Measurements from ENCODE around the gene ARHGDIG. TPM values are rescaled to one million over a fixed set of nuclear protein-coding genes. Genes with fewer than 3 reads are reported as not detected.

ARHGDIG gene
- total RNA-seq, 1 experiment from 2014 or later = 2.4 TPM

GRCh38 chr16:240559-240958 lies 39.8 kb upstream of the ARHGDIG start:
- CTCF ChIA-PET = no interaction called here
- in situ Hi-C loops (cut with HindIII; ENCODE audit: low pct_unique_long_range_greater_than_20kb, low sequenced_read_pairs) (no loop called here), intact Hi-C loops (cut with micrococcal nuclease; ENCODE audit: unreplicated experiment) (no loop called here)
- Histone ChIP-seq H3K27ac (ENCODE audit: low read length) (no peak overlapping the region), H3K4me1 (ENCODE audit: control insufficient read depth, insufficient read depth, low read length) (peaks cover 2% of the 10 kb centered on the region; the same call in 1 of the 2 replicates), H3K9me3 (ENCODE audit: control insufficient read depth, insufficient read depth, low read depth, low read length) (no peaks in the 10 kb centered on the region), H3K4me3 (ENCODE audit: low read depth in 2 of 2, low read length in 2 of 2) (no peak overlapping the region), H3K36me3 (ENCODE audit: control insufficient read depth, insufficient read depth, low read length) (no peaks in the 10 kb centered on the region), H3K27me3 (ENCODE audit: control insufficient read depth, insufficient read depth, low read length) (no peaks in the 10 kb centered on the region)
- TF ChIP-seq, protein P1, sequence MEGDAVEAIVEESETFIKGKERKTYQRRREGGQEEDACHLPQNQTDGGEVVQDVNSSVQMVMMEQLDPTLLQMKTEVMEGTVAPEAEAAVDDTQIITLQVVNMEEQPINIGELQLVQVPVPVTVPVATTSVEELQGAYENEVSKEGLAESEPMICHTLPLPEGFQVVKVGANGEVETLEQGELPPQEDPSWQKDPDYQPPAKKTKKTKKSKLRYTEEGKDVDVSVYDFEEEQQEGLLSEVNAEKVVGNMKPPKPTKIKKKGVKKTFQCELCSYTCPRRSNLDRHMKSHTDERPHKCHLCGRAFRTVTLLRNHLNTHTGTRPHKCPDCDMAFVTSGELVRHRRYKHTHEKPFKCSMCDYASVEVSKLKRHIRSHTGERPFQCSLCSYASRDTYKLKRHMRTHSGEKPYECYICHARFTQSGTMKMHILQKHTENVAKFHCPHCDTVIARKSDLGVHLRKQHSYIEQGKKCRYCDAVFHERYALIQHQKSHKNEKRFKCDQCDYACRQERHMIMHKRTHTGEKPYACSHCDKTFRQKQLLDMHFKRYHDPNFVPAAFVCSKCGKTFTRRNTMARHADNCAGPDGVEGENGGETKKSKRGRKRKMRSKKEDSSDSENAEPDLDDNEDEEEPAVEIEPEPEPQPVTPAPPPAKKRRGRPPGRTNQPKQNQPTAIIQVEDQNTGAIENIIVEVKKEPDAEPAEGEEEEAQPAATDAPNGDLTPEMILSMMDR (IDR thresholded peaks at IDR 0.05) = no peak
- TF ChIP-seq SIN3A (IDR thresholded peaks at IDR 0.05; ENCODE audit: borderline replicate concordance, insufficient read depth, low read depth, low read length) (no peak), POLR2AphosphoS5 (IDR thresholded peaks at IDR 0.05; ENCODE audit: low read depth, low read length) (no peak)
- TF ChIP-seq, protein P2, sequence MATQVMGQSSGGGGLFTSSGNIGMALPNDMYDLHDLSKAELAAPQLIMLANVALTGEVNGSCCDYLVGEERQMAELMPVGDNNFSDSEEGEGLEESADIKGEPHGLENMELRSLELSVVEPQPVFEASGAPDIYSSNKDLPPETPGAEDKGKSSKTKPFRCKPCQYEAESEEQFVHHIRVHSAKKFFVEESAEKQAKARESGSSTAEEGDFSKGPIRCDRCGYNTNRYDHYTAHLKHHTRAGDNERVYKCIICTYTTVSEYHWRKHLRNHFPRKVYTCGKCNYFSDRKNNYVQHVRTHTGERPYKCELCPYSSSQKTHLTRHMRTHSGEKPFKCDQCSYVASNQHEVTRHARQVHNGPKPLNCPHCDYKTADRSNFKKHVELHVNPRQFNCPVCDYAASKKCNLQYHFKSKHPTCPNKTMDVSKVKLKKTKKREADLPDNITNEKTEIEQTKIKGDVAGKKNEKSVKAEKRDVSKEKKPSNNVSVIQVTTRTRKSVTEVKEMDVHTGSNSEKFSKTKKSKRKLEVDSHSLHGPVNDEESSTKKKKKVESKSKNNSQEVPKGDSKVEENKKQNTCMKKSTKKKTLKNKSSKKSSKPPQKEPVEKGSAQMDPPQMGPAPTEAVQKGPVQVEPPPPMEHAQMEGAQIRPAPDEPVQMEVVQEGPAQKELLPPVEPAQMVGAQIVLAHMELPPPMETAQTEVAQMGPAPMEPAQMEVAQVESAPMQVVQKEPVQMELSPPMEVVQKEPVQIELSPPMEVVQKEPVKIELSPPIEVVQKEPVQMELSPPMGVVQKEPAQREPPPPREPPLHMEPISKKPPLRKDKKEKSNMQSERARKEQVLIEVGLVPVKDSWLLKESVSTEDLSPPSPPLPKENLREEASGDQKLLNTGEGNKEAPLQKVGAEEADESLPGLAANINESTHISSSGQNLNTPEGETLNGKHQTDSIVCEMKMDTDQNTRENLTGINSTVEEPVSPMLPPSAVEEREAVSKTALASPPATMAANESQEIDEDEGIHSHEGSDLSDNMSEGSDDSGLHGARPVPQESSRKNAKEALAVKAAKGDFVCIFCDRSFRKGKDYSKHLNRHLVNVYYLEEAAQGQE (IDR thresholded peaks at IDR 0.05; ENCODE audit: insufficient read depth in 1 of 2, low read depth in 2 of 2, low read length in 1 of 2) = no peak
- POLR2A ChIA-PET = interaction anchor here (0.7 kb wide), 1 partner anchor 73 kb away, joined by 6 read pairs; no protein-coding TSS in a partner anchor
- DNase-seq (ENCODE audit: low read depth, low spot score) = no peak
- no peak for ATAC-seq
- no TSS peak for BruUV-seq (replicated peaks)

DNA sequence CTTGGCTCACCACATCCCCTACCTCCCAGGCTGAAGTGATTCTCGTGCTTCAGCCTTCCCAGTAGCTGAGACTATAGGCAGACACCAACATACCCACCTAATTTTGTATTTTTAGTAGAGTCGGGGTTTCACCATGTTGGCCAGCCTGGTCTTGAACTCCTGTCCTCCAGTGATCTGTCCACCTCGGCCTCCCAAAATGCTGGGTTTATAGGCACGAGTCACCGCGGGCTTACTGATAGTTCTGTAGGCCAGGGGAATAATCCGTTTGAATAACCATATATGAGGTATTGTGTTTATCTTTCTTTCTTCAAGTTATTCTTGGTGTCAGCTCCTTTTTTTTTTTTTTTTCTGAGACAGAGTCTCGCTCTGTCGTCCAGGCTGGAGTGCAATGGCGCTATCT lies 38.1 kb upstream of the ARHGDIG start:
- no TSS peak for BruUV-seq (replicated peaks)
- H3K27ac ChIP-seq (ENCODE audit: low read length) = no peak overlapping the region
- POLR2A ChIA-PET = no interaction called here
- no peaks in the 10 kb centered on the region for H3K27me3 ChIP-seq (ENCODE audit: control insufficient read depth, insufficient read depth, low read length)
- in situ Hi-C loops (cut with HindIII; ENCODE audit: low pct_unique_long_range_greater_than_20kb, low sequenced_read_pairs) (no loop called here), intact Hi-C loops (cut with micrococcal nuclease; ENCODE audit: unreplicated experiment) (no loop called here)
- no peak overlapping the region for H3K4me3 ChIP-seq (ENCODE audit: low read depth in 2 of 2, low read length in 2 of 2)
- no peaks in the 10 kb centered on the region for H3K9me3 ChIP-seq (ENCODE audit: control insufficient read depth, insufficient read depth, low read depth, low read length)
- peak; percentile 39; the same call in 1 of the 2 replicates for ATAC-seq
- H3K4me1 ChIP-seq (ENCODE audit: control insufficient read depth, insufficient read depth, low read length) = peaks cover 2% of the 10 kb centered on the region; the same call in 1 of the 2 replicates
- CTCF ChIA-PET = no interaction called here
- no peaks in the 10 kb centered on the region for H3K36me3 ChIP-seq (ENCODE audit: control insufficient read depth, insufficient read depth, low read length)
- TF ChIP-seq, protein P2 (IDR thresholded peaks at IDR 0.05; ENCODE audit: insufficient read depth in 1 of 2, low read depth in 2 of 2, low read length in 1 of 2) = no peak
- TF ChIP-seq TCF7L2 (IDR thresholded peaks at IDR 0.05; ENCODE audit: low read depth, low read length) (no peak), SIN3A (IDR thresholded peaks at IDR 0.05; ENCODE audit: borderline replicate concordance, insufficient read depth, low read depth, low read length) (no peak), POLR2AphosphoS5 (IDR thresholded peaks at IDR 0.05; ENCODE audit: low read depth, low read length) (no peak)
- TF ChIP-seq, protein P1 (IDR thresholded peaks at IDR 0.05) = no peak
- DNase-seq (ENCODE audit: low read depth, low spot score) = no peak

Data from Panc1 (cell line).